Activated CD8-positive, alpha-beta T cell treated with anti-CD3 and anti-CD28 coated beads for 36 hours (primary cell): ENCODE results near the gene AASS. TPM values are rescaled to one million over a fixed set of nuclear protein-coding genes. Genes with fewer than 3 reads are reported as not detected.

Experiments
- ATAC-seq: fragments of 200-7000 bp; cut with Tn5 transposase; one replicate; pipeline ENCODE4 v1.10.0; 2021; ENCODE audit warnings: mild to moderate bottlenecking, moderate library complexity
- CTCF ChIA-PET: fragments of 350-600 bp; sonication (Branson Sonifier 250); formaldehyde crosslinking; loops from one replicate; lab custom pipeline; 2021; ENCODE audit warnings: antibody characterized with exemption; lab: Charles Lee
- POLR2A ChIA-PET: fragments of 350-600 bp; sonication (Branson Sonifier 250); formaldehyde crosslinking; loops from one replicate; lab custom pipeline; 2021; ENCODE audit warnings: antibody characterized with exemption; lab: Charles Lee
- DNase-seq: peaks from one replicate; pipeline ENCODE4 v3.0.0-alpha.2; 2020
- H3K27ac Mint-ChIP-seq: one replicate; pipeline ENCODE4 v1.8.0; 2021; ENCODE audit warnings: mild to moderate bottlenecking, mixed read lengths
- H3K27me3 Mint-ChIP-seq: one replicate; pipeline ENCODE4 v1.8.0; 2021; ENCODE audit warnings: mixed read lengths
- H3K36me3 Mint-ChIP-seq: one replicate; pipeline ENCODE4 v1.8.0; 2021; ENCODE audit warnings: low read depth, mixed read lengths
- H3K4me1 Mint-ChIP-seq: one replicate; pipeline ENCODE4 v1.8.0; 2021; ENCODE audit warnings: low read depth, mixed read lengths
- H3K4me3 Mint-ChIP-seq: one replicate; pipeline ENCODE4 v1.8.0; 2021; ENCODE audit warnings: mild to moderate bottlenecking, moderate library complexity, mixed read lengths
- H3K9me3 Mint-ChIP-seq: one replicate; pipeline ENCODE4 v1.8.0; 2021; ENCODE audit warnings: mixed read lengths
- CTCF ChIP-seq: fragments of 200-600 bp; IDR thresholded peaks from one replicate; pipeline ENCODE4 v1.8.0; 2022; ENCODE audit warnings: antibody characterized with exemption, mild to moderate bottlenecking
- intact Hi-C: fragments of 100-400 bp; cut with micrococcal nuclease; formaldehyde crosslinking; loops from one replicate; pipeline ENCODE4 v1.10.0; 2022
- total RNA-seq, 2 experiments: library from RNA; stranded (reverse); gene quantifications; one replicate each; pipeline ENCODE4 v1.2.3, GENCODE V29; 2021

Gene AASS
- total RNA-seq, 2 experiments from 2014 or later: 0.68 to 0.76 TPM

- Mint-ChIP-seq H3K27ac (no peak overlapping the region), H3K36me3 (no peaks in the 10 kb centered on the region), H3K4me1 (peaks cover 16% of the 10 kb centered on the region), H3K4me3 (no peak overlapping the region), H3K9me3 (no peaks in the 10 kb centered on the region), H3K27me3 (peaks cover 21% of the 10 kb centered on the region)
- ChIA-PET CTCF (no interaction called here), POLR2A (no interaction called here)
- intact Hi-C loops: no loop called here
- no peak for TF ChIP-seq CTCF
- no peak for DNase-seq
- ATAC-seq: no peak
Observed at GRCh38 chr7:122148081-122148480, 4.0 kb upstream of the AASS start.

- Mint-ChIP-seq H3K27me3 (peaks cover 32% of the 10 kb centered on the region), H3K9me3 (no peaks in the 10 kb centered on the region), H3K36me3 (no peaks in the 10 kb centered on the region), H3K27ac (no peak overlapping the region), H3K4me3 (no peak overlapping the region), H3K4me1 (peaks cover 19% of the 10 kb centered on the region)
- DNase-seq (no peak), ATAC-seq (no peak)
- intact Hi-C loops: no loop called here
- ChIA-PET CTCF (no interaction called here), POLR2A (no interaction called here)
- TF ChIP-seq CTCF: no peak
Observed at GRCh38 chr7:122145937-122146645, 2.0 kb upstream of the AASS start.

GRCh38 chr7:122143376-122143750, 686 bp downstream of the AASS start:
- CTCF ChIA-PET: interaction anchor here (2.0 kb wide), 1 partner anchor 50 kb away, joined by 6 read pairs; no protein-coding TSS in a partner anchor
- peaks cover 32% of the 10 kb centered on the region for H3K27me3 Mint-ChIP-seq
- DNase-seq (no peak), ATAC-seq (no peak)
- H3K36me3 Mint-ChIP-seq: no peaks in the 10 kb centered on the region
- TF ChIP-seq CTCF: no peak
- intact Hi-C loops: no loop called here
- no peak overlapping the region for H3K27ac Mint-ChIP-seq
- H3K4me1 Mint-ChIP-seq: peaks cover 19% of the 10 kb centered on the region
- POLR2A ChIA-PET: interaction anchor here (1.2 kb wide), 1 partner anchor 54 kb away, joined by 3 read pairs; no protein-coding TSS in a partner anchor
- peak overlapping the region; percentile 86 for H3K4me3 Mint-ChIP-seq
- H3K9me3 Mint-ChIP-seq: no peaks in the 10 kb centered on the region

GRCh38 chr7:122140918-122141317, 3.1 kb downstream of the AASS start:
- intact Hi-C loops: no loop called here
- DNase-seq: no peak
- Mint-ChIP-seq H3K36me3 (no peaks in the 10 kb centered on the region), H3K9me3 (no peaks in the 10 kb centered on the region), H3K27ac (no peak overlapping the region), H3K4me1 (peaks cover 26% of the 10 kb centered on the region), H3K27me3 (peaks cover 32% of the 10 kb centered on the region), H3K4me3 (no peak overlapping the region)
- ChIA-PET POLR2A (no interaction called here), CTCF (no interaction called here)
- no peak for ATAC-seq
- TF ChIP-seq CTCF: no peak

- Mint-ChIP-seq H3K9me3 (no peaks in the 10 kb centered on the region), H3K4me3 (no peak overlapping the region), H3K4me1 (peaks cover 7% of the 10 kb centered on the region), H3K36me3 (no peaks in the 10 kb centered on the region), H3K27me3 (peaks cover 9% of the 10 kb centered on the region), H3K27ac (no peak overlapping the region)
- CTCF ChIA-PET: interaction anchor here (1.4 kb wide), 1 partner anchor 45 kb away, joined by 5 read pairs; no protein-coding TSS in a partner anchor
- no peak for ATAC-seq
- POLR2A ChIA-PET: interaction anchor here (0.6 kb wide), 1 partner anchor 141 kb away, joined by 5 read pairs; no protein-coding TSS in a partner anchor
- intact Hi-C loops: no loop called here
- no peak for TF ChIP-seq CTCF
- DNase-seq: no peak
Observed at GRCh38 chr7:122137251-122138077, 6.6 kb downstream of the AASS start.
